ENCODE results near the gene SNTG2.

DNA sequence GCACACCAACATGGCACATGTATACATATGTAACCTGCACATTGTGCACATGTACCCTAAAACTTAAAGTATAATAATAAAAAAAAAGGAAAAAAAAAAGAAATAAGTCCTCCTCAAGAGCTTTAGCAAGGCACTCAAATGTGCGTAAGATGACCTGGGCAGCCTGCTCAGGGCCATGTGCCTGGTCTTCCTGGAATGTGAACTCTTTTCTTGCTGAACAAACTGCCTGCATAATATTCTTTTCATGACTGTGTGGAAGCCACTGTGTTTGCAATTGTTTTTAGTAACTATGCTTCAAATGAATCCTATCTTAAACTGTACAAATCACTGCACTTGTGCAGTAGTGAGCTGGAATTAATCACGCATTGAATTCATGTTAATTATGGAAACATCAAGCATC, 294.5 kb downstream of the SNTG2 start:
- TF ChIP-seq, protein P1, sequence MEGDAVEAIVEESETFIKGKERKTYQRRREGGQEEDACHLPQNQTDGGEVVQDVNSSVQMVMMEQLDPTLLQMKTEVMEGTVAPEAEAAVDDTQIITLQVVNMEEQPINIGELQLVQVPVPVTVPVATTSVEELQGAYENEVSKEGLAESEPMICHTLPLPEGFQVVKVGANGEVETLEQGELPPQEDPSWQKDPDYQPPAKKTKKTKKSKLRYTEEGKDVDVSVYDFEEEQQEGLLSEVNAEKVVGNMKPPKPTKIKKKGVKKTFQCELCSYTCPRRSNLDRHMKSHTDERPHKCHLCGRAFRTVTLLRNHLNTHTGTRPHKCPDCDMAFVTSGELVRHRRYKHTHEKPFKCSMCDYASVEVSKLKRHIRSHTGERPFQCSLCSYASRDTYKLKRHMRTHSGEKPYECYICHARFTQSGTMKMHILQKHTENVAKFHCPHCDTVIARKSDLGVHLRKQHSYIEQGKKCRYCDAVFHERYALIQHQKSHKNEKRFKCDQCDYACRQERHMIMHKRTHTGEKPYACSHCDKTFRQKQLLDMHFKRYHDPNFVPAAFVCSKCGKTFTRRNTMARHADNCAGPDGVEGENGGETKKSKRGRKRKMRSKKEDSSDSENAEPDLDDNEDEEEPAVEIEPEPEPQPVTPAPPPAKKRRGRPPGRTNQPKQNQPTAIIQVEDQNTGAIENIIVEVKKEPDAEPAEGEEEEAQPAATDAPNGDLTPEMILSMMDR (IDR thresholded peaks at IDR 0.05) = no peak
- TF ChIP-seq POLR2A (IDR thresholded peaks at IDR 0.05) = no peak

All from heart left ventricle (tissue), 13 donors.